ENCODE measurements around the gene CSN1S1.

Gene CSN1S1

GRCh38 chr4:69934150-69934549 lies 3.3 kb downstream of the CSN1S1 start:
- H3K27me3 ChIP-seq (ENCODE audit: insufficient read depth, low read depth, severe bottlenecking): no peaks in the 10 kb centered on the region
- no peak for DNase-seq
- no peak overlapping the region for H3K27ac ChIP-seq
- no peaks in the 10 kb centered on the region for H3K36me3 ChIP-seq
- H3K4me3 ChIP-seq (ENCODE audit: low read depth, low read length): no peak overlapping the region
- H3K9me3 ChIP-seq (ENCODE audit: severe bottlenecking): no peaks in the 10 kb centered on the region
- no peak for TF ChIP-seq CTCF (IDR thresholded peaks at IDR 0.05; ENCODE audit: low read depth, low read length)

- Histone ChIP-seq H3K27me3 (ENCODE audit: insufficient read depth, low read depth, severe bottlenecking) (no peaks in the 10 kb centered on the region), H3K9me3 (ENCODE audit: severe bottlenecking) (no peaks in the 10 kb centered on the region), H3K27ac (no peak overlapping the region), H3K36me3 (no peaks in the 10 kb centered on the region), H3K4me3 (ENCODE audit: low read depth, low read length) (no peak overlapping the region)
- DNase-seq: no peak
- TF ChIP-seq CTCF (IDR thresholded peaks at IDR 0.05; ENCODE audit: low read depth, low read length): no peak
Observed at GRCh38 chr4:69936566-69936965, 5.7 kb downstream of the CSN1S1 start.

- Histone ChIP-seq H3K9me3 (ENCODE audit: severe bottlenecking) (no peaks in the 10 kb centered on the region), H3K27me3 (ENCODE audit: insufficient read depth, low read depth, severe bottlenecking) (no peaks in the 10 kb centered on the region), H3K4me3 (ENCODE audit: low read depth, low read length) (no peak overlapping the region), H3K36me3 (no peaks in the 10 kb centered on the region), H3K27ac (no peak overlapping the region)
- no peak for TF ChIP-seq CTCF (IDR thresholded peaks at IDR 0.05; ENCODE audit: low read depth, low read length)
- DNase-seq: no peak
Observed at GRCh38 chr4:69951602-69952001, 20.7 kb downstream of the CSN1S1 start.

GRCh38 chr4:69957209-69957608 lies 26.3 kb downstream of the CSN1S1 start:
- H3K4me3 ChIP-seq (ENCODE audit: low read depth, low read length): no peak overlapping the region
- DNase-seq: no peak
- TF ChIP-seq CTCF (IDR thresholded peaks at IDR 0.05; ENCODE audit: low read depth, low read length): no peak

GRCh38 chr4:69965628-69966027 lies 34.8 kb downstream of the CSN1S1 start, which contains the start of gene CSN2:
TSS of gene CSN2 (minus strand) at chr4:69965728. CDS start at chr4:69960995, 4,733 bp downstream.
- TF ChIP-seq CTCF (IDR thresholded peaks at IDR 0.05; ENCODE audit: low read depth, low read length): no peak
- no peak within 1 kb of the TSS for H3K4me3 ChIP-seq (ENCODE audit: low read depth, low read length)

More at GRCh38 chr4:69957209-69957608, 26.3 kb downstream of the CSN1S1 start:
- H3K27ac ChIP-seq: no peak overlapping the region
- no peaks in the 10 kb centered on the region for H3K27me3 ChIP-seq (ENCODE audit: insufficient read depth, low read depth, severe bottlenecking)
- no peaks in the 10 kb centered on the region for H3K9me3 ChIP-seq (ENCODE audit: severe bottlenecking)
- no peaks in the 10 kb centered on the region for H3K36me3 ChIP-seq

GRCh38 chr4:69970071-69970470 lies 39.2 kb downstream of the CSN1S1 start:
- H3K4me3 ChIP-seq (ENCODE audit: low read depth, low read length): no peak overlapping the region
- no peak for TF ChIP-seq CTCF (IDR thresholded peaks at IDR 0.05; ENCODE audit: low read depth, low read length)

More at GRCh38 chr4:69965628-69966027, 34.8 kb downstream of the CSN1S1 start, which contains the start of gene CSN2:
- H3K36me3 ChIP-seq: no peaks in the 10 kb centered on the region
- no peaks in the 10 kb centered on the region for H3K9me3 ChIP-seq (ENCODE audit: severe bottlenecking)
- no peak for DNase-seq
- no peaks in the 10 kb centered on the region for H3K27me3 ChIP-seq (ENCODE audit: insufficient read depth, low read depth, severe bottlenecking)
- no peak within 1 kb of the TSS for H3K27ac ChIP-seq

More at GRCh38 chr4:69970071-69970470, 39.2 kb downstream of the CSN1S1 start:
- H3K36me3 ChIP-seq: no peaks in the 10 kb centered on the region
- DNase-seq: no peak
- H3K27ac ChIP-seq: no peak overlapping the region
- H3K27me3 ChIP-seq (ENCODE audit: insufficient read depth, low read depth, severe bottlenecking): no peaks in the 10 kb centered on the region
- H3K9me3 ChIP-seq (ENCODE audit: severe bottlenecking): no peaks in the 10 kb centered on the region
